A673 (cell line): ENCODE results near the gene TAOK2. TPM values are rescaled to one million over a fixed set of nuclear protein-coding genes. Genes with fewer than 3 reads are reported as not detected.

ENCODE experiments used
- BruUV-seq: library from RNA; stranded (reverse); fragments of 400-500 nt; replicated peaks from 2 replicates; lab custom pipeline; 2021; lab: Mats Ljungman, UMichigan
- CTCF ChIA-PET: fragments of 300-600 bp; sonication (Branson Sonifier 250); formaldehyde crosslinking; loops from one replicate; lab custom pipeline; 2022; ENCODE audit warnings: antibody characterized with exemption; lab: Charles Lee
- POLR2A ChIA-PET: fragments of 300-600 bp; sonication (Branson Sonifier 250); formaldehyde crosslinking; loops from one replicate; lab custom pipeline; 2022; ENCODE audit warnings: antibody characterized with exemption; ENCODE audit not compliant: low non-redundant PET; lab: Charles Lee
- DNase-seq: peaks from one replicate; pipeline ENCODE4 v3.0.0-alpha.2; 2015; ENCODE audit warnings: low spot score
- H3K27ac ChIP-seq: fragments of 200-600 bp; sonication (generic); 2 replicates; pipeline ENCODE4 v1.5.1; 2016; ENCODE audit warnings: mixed run types, low read depth, mild to moderate bottlenecking, mixed read lengths, antibody characterized with exemption, low read length; ENCODE audit not compliant: poor library complexity, severe bottlenecking
- H3K27me3 ChIP-seq: fragments of 200-600 bp; sonication (generic); replicated peaks from 2 replicates; pipeline ENCODE4 v1.6.1; 2017; ENCODE audit warnings: mixed run types, low read depth, mild to moderate bottlenecking, mixed read lengths, antibody characterized with exemption, low read length; ENCODE audit not compliant: insufficient read depth, poor library complexity
- H3K36me3 ChIP-seq: fragments of 200-600 bp; sonication (generic); 2 replicates; pipeline ENCODE4 v1.6.1; 2016; ENCODE audit warnings: mixed run types, mild to moderate bottlenecking, mixed read lengths, antibody characterized with exemption, low read length; ENCODE audit not compliant: insufficient read depth, poor library complexity, severe bottlenecking
- H3K4me1 ChIP-seq: fragments of 200-600 bp; sonication (generic); 2 replicates; pipeline ENCODE4 v1.6.1; 2017; ENCODE audit warnings: mixed run types, mild to moderate bottlenecking, mixed read lengths, antibody characterized with exemption, low read length; ENCODE audit not compliant: insufficient read depth, poor library complexity, severe bottlenecking
- H3K4me3 ChIP-seq: fragments of 200-600 bp; sonication (generic); 2 replicates; pipeline ENCODE4 v1.5.1; 2016; ENCODE audit warnings: low read depth, mixed run types, mild to moderate bottlenecking, mixed read lengths, low read length; ENCODE audit not compliant: poor library complexity, severe bottlenecking
- H3K9me3 ChIP-seq: fragments of 200-600 bp; sonication (generic); 2 replicates; pipeline ENCODE4 v1.6.1; 2016; ENCODE audit warnings: mixed run types, low read depth, mild to moderate bottlenecking, mixed read lengths, antibody characterized with exemption, low read length; ENCODE audit not compliant: poor library complexity, severe bottlenecking
- EZH2 ChIP-seq: fragments of 200-600 bp; sonication (generic); IDR thresholded peaks from 2 replicates; pipeline ENCODE4 v1.6.1; 2017; ENCODE audit warnings: borderline replicate concordance, low read depth, mild to moderate bottlenecking, mixed read lengths, antibody characterized with exemption, low read length; ENCODE audit not compliant: poor library complexity, severe bottlenecking
- intact Hi-C: fragments of 100-400 bp; cut with micrococcal nuclease; formaldehyde crosslinking; loops from one replicate; pipeline ENCODE4 v1.10.0; 2022; ENCODE audit not compliant: unreplicated experiment
- total RNA-seq: library from RNA; stranded (reverse); gene quantifications from 2 replicates; pipeline ENCODE4 v1.2.3, GENCODE V29; 2021
- TF ChIP-seq, protein P1 (sequence below): fragments of 300-800, 200-600 bp; sonication (generic); conservative IDR thresholded peaks from 2 replicates; pipeline ENCODE4 v1.5.1; 2017; ENCODE audit warnings: low read depth, mild to moderate bottlenecking, antibody characterized with exemption, low read length, moderate library complexity, mixed read lengths

Gene TAOK2
- total RNA-seq, 1 experiment from 2014 or later = 50.2 TPM

DNA sequence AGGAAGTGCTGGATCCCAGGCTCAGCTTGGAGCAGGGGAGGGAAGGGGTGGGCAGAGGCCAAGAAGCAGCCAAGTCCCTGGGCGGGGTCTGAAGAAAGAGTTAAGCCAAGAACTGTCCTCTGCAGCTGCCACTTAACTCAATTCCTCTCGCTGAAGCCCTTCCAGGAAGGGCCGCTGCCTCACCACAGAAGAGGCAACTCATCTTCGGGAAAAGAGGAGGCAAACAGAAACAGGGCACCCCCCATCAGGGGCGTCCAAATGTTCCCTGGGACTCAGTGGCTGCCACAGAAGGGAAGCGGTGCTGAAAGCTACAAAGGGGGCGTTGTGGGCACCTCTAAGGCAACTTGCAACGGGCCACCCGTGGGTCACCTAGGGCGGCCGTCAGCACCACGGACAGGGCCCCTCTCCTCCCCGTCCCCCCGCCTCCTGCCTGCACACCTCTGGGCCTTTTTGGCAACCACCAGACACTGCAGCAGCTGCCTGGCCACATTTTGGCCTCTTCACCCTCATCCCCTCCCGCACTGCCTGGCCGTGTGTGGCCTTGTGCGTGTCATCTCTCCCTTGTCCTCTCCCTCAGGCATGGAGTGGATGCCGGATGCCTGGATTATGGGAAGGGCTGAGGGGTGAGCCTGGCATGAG lies 54.9 kb downstream of the TAOK2 start:
- DNase-seq = no peak

GRCh38 chr16:30030011-30030685 lies 56.5 kb downstream of the TAOK2 start:
- ChIA-PET CTCF (interaction anchor here (0.5 kb wide), 1 partner anchor 329 kb away, joined by 3 read pairs; no protein-coding TSS in a partner anchor), POLR2A (no interaction called here)
- no peak for DNase-seq
- Histone ChIP-seq H3K4me3 (no peak overlapping the region), H3K9me3 (no peaks in the 10 kb centered on the region), H3K4me1 (no peaks in the 10 kb centered on the region), H3K27me3 (no peaks in the 10 kb centered on the region), H3K27ac (no peak overlapping the region), H3K36me3 (no peaks in the 10 kb centered on the region)
- no peak for TF ChIP-seq EZH2
- TF ChIP-seq, protein P1, sequence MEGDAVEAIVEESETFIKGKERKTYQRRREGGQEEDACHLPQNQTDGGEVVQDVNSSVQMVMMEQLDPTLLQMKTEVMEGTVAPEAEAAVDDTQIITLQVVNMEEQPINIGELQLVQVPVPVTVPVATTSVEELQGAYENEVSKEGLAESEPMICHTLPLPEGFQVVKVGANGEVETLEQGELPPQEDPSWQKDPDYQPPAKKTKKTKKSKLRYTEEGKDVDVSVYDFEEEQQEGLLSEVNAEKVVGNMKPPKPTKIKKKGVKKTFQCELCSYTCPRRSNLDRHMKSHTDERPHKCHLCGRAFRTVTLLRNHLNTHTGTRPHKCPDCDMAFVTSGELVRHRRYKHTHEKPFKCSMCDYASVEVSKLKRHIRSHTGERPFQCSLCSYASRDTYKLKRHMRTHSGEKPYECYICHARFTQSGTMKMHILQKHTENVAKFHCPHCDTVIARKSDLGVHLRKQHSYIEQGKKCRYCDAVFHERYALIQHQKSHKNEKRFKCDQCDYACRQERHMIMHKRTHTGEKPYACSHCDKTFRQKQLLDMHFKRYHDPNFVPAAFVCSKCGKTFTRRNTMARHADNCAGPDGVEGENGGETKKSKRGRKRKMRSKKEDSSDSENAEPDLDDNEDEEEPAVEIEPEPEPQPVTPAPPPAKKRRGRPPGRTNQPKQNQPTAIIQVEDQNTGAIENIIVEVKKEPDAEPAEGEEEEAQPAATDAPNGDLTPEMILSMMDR = no peak
- BruUV-seq = no TSS peak
- intact Hi-C loops = no loop called here

More for the DNA sequence above, 54.9 kb downstream of the TAOK2 start:
- Histone ChIP-seq H3K9me3 (no peaks in the 10 kb centered on the region), H3K4me3 (no peak overlapping the region), H3K36me3 (no peaks in the 10 kb centered on the region), H3K27ac (no peak overlapping the region), H3K4me1 (no peaks in the 10 kb centered on the region), H3K27me3 (no peaks in the 10 kb centered on the region)
- ChIA-PET POLR2A (no interaction called here), CTCF (no interaction called here)
- no TSS peak for BruUV-seq
- intact Hi-C loops = no loop called here
- no peak for TF ChIP-seq EZH2
- TF ChIP-seq, protein P1 = no peak

DNA sequence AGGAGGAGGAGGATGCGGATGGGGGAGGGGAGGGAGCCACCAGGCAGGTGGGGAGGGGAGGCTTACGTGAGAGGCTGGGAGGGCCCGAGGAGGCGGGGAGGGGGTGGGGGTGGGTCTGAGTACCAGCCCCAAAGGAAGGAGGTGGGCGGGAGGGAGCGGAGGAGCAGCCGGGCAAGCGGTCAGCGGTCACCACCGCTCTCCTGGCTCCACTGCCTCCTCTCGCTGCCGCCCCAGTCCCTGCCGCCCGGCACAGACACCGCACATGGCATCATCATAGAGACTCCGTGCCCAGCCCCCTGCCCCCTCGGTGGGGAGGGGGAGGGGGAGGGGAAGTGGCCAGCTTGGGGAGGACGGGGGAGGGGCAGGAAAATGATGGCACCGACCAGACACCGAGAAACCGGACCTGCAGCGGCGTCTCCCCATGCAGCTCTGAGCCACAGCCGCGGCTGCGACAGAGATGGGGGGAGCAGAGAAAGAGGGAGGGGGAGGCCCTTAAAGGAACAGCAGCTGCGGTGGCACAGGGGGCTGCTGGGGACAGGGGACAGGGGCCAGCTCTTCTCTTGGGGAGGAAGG lies 57.3 kb downstream of the TAOK2 start, which contains the start of gene TLCD3B:
TLCD3B (minus strand) TSS at position 431 of the 573 bp plus-strand sequence. CDS start 744 bp downstream, outside the sequence.
- POLR2A ChIA-PET = interaction anchor here (0.5 kb wide), 1 partner anchor 419 kb away, joined by 4 read pairs; no protein-coding TSS in a partner anchor
- no peak for DNase-seq
- no TSS peak for BruUV-seq
- Histone ChIP-seq H3K36me3 (no peaks in the 10 kb centered on the region), H3K27me3 (no peaks in the 10 kb centered on the region), H3K27ac (no peak within 1 kb of the TSS), H3K4me3 (peak within 1 kb of the TSS; percentile 39), H3K4me1 (no peaks in the 10 kb centered on the region), H3K9me3 (no peaks in the 10 kb centered on the region)
- intact Hi-C loops = no loop called here
- CTCF ChIA-PET = interaction anchor here (0.5 to 1.1 kb wide), 5 partner anchors 22 to 330 kb away, joined by 3 to 5 read pairs (median 3); a partner anchor contains a TSS
- TF ChIP-seq, protein P1 = no peak
- TF ChIP-seq EZH2 = no peak
